ENCODE measurements around the gene RNF208.
"Not testable (repeated sequence)": the region's sequence is repeated elsewhere in the genome, so short reads cannot be mapped to it uniquely, and the experiment has no call there.

GRCh38 chr9:137239541-137240200, 17.6 kb upstream of the RNF208 start:
- TF ChIP-seq CHD4 (IDR thresholded peaks at IDR 0.05; ENCODE audit: borderline replicate concordance); CTCF (IDR thresholded peaks at IDR 0.05); MAX (IDR thresholded peaks at IDR 0.05); JUN (IDR thresholded peaks at IDR 0.05); ZNF302 (CRISPR knock-in tag; IDR thresholded peaks at IDR 0.05); TFCP2L1 (CRISPR knock-in tag; IDR thresholded peaks at IDR 0.05); BHLHE40 (IDR thresholded peaks at IDR 0.05; ENCODE audit: low read depth, low read length); POLR2A (IDR thresholded peaks at IDR 0.05; ENCODE audit: low read length); EP300 (IDR thresholded peaks at IDR 0.05); HOXB5 (CRISPR knock-in tag; IDR thresholded peaks at IDR 0.05): not testable (repeated sequence)
